GM12874 (cell line): ENCODE measurements around the gene SLC13A4.
A peak's percentile ranks its signal among the peaks of the same experiment; 100 is the strongest.

ENCODE experiments used
- TF ChIP-seq, protein P1 (sequence below): IDR thresholded peaks from 2 replicates; pipeline ENCODE4 v1.5.1; 2011; ENCODE audit warnings: low read depth, mild to moderate bottlenecking, control low read depth, low read length, moderate library complexity; ENCODE audit not compliant: insufficient read depth

The SLC13A4 gene

DNA sequence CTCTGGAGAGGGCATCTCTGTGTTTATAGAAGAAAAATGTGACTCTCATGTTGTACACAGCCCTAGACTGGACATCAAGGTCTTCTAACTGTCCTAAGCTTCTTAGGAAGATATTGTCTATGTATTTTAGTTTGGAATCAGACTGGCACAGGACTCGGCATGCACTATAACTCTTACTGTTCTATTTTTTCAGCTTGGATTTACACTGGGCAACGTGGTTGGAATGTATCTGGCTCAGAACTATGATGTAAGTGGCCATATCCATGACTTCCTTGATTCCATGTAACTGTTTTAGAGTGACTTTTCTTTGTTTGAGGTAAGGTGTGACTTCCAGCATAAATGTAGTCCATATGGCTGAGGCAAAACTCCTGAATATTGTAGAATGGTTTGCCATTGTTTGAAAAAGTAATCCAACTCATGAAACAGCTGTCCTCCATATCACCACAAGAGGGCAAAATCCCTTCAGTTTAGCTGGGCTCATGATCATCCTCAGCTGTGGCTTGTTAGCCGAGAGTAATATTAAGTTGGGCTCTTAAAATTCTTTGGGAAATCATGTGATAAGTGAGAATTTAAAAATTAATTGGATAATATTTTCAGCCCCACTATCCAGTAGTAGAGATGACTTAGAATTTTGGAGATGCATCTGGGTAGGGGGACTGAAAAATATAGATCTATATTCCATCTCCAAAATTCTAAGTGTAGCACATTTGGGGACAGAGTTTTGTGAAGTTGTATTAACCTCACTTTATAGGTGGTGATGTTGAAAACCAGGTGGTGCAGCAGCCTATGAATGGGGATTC is 55.2 kb downstream of the SLC13A4 start:
- TF ChIP-seq, protein P1, sequence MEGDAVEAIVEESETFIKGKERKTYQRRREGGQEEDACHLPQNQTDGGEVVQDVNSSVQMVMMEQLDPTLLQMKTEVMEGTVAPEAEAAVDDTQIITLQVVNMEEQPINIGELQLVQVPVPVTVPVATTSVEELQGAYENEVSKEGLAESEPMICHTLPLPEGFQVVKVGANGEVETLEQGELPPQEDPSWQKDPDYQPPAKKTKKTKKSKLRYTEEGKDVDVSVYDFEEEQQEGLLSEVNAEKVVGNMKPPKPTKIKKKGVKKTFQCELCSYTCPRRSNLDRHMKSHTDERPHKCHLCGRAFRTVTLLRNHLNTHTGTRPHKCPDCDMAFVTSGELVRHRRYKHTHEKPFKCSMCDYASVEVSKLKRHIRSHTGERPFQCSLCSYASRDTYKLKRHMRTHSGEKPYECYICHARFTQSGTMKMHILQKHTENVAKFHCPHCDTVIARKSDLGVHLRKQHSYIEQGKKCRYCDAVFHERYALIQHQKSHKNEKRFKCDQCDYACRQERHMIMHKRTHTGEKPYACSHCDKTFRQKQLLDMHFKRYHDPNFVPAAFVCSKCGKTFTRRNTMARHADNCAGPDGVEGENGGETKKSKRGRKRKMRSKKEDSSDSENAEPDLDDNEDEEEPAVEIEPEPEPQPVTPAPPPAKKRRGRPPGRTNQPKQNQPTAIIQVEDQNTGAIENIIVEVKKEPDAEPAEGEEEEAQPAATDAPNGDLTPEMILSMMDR = peak; percentile 64

DNA sequence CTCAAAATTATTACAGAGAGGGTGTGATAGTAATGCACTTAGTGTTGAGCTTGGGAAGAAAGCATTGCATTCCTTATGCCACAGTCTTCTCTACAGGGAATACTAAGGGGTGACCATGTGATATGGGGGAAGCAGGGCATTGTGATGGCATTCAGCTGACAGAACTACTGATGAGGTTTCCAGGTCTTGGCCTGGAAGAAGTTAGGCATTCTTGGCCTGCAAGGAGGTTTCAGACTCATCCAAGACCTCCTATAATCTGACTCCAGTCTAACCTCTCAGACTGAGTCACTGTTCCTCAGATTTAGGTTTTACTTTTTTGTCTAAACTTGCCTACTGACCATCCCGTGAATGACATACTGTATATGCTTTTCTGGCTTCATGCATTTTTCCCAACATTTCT is 57.8 kb downstream of the SLC13A4 start:
- TF ChIP-seq, protein P1 = no peak

DNA sequence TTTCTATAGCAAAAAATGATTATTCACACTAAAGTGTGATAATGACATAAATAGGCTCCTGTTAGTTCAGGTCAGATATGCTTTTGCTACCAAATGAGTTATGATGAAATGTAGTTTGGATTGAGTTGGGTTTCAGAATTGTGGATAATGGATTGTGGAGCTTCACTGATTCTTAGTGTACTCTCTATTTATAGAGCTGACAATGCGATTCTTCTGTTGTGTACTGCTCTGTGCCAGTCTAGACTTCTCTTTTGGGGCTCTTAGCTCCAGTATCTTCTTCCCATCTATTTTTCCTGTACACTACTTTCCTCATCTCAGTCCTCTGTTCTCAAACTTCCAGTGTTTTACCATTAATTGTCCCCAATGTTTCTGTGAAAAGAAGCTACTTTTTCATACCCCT is 58.2 kb downstream of the SLC13A4 start:
- TF ChIP-seq, protein P1 = no peak

DNA sequence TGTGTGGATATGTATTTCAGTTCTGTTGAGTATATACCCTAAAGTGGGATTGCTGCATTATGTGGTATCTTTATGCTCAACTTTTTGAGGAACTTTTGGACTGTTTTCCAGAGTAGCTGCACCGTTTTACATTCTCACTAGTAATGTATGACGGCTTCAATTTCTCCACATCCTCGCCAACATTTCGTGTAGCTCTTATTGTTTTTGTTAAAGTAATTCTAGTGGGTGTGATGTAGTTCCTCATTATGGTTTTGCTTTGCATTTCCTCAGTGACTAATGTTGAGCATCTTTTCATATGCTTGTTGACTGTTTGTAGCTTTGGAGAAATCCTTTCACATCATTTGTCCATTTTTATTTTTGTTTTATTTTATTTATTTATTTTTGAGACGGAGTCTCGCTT is 61.1 kb downstream of the SLC13A4 start:
- TF ChIP-seq, protein P1 = no peak

DNA sequence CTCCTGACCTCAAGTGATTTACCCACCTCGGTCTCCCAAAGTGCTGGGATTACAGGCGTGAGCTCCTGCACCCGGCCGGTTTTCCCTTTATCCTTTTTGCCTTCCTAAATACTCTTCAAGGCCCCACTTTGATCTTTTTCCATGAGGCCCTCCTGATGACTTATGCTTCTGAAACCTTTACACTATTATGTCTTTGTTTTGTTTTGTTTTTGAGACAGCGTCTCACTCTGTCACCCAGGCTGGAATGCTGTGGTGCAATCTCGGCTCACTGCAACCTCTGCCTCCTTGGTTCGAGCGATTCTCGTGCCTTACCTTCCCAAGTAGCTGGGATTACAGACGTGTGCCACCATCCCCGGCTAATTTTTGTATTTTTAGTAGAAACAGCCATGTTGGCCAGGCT is 61.8 kb downstream of the SLC13A4 start:
- TF ChIP-seq, protein P1 = no peak

DNA sequence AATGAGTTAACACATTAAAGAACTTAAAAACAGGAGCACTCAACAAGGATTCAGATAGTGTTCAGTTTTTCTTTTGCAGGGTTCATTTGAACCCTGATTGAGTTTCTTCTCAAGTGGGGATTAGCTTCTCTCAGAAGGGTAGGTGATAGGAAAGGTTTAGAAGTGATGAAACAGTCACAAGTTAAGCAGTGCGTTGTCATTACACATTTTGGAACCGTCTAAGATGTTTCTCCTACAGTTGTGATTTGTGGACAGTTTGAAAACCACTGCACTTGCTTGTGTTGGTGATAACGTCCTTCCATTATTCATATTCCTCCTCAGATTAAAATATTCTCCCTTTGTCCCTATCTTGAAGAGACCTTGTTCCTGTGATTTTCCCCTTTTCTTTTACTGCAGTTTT is 62.9 kb downstream of the SLC13A4 start:
- TF ChIP-seq, protein P1 = no peak

DNA sequence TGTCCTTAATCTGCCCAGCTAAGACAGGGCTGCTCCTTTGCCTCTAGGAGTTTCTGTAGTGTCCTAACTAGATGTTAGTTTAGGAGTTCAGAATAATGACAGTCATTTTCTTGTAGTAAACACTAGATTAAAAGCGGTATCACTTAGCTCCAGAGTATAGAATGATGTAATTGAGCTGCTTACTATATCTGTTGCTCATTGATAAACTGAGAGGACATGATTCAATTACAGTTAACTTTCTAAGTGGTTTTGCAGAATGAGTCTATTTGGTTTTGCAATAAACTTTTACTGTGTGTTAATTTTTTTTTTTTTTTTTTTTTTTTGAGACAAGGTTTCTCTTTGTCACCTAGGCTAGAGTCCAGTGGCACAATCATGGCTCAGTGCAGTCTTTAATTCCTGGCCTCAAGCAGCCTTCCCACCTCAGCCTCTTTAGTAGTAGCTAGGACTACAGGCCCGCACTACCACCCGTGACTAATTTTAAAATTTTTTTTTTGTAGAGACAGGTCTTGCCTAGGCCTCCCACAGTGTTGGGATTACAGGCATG is 63.9 kb downstream of the SLC13A4 start:
- TF ChIP-seq, protein P1 = no peak
